Measurements from ENCODE around the gene CAMKMT.
A peak's percentile ranks its signal among the peaks of the same experiment; 100 is the strongest.

The CAMKMT gene

DNA sequence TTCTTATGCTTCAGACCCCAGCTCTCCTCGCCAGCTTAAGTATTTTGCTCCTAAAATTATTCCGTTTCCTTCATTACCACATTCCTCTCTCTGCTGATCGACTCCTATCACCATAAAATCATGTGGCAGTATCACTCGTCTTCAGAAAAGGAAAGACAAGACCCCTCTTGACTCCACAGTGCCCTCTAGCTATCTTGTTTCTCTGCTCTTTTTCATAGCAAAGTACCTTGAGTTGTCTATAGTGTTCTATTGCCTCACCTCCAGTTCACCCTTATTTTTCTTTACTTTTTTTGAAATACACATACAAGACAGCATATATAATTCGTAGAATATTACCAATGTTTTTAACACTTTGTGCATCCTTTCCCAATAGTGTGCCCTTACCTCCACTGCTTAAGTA lies 306.6 kb downstream of the CAMKMT start:
- no peak overlapping the region for H3K4me3 ChIP-seq (ENCODE audit: low read length)
- peak; percentile 9 for DNase-seq (ENCODE audit: low read depth, low spot score)

DNA sequence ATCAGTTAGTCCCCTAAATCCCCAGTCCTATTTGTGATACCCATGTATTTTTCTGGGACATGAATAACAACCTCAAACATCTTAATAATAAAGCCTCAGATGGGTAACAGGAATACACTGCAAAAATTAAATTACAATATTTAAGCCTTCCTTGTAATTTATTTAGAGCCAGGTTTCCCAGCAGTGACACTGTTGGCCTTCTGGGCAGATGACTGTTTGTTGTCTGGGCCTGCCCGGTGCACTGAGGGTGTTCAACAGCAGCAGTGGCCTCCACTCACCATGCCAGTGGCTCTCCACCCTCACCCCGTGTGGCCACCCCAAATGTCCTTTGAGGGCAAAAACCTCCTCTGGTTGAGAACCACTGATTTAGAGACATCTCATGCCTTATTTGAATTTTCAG lies 309.5 kb downstream of the CAMKMT start:
- DNase-seq (ENCODE audit: low read depth, low spot score), result no peak
- H3K4me3 ChIP-seq (ENCODE audit: low read length), result no peak overlapping the region

DNA sequence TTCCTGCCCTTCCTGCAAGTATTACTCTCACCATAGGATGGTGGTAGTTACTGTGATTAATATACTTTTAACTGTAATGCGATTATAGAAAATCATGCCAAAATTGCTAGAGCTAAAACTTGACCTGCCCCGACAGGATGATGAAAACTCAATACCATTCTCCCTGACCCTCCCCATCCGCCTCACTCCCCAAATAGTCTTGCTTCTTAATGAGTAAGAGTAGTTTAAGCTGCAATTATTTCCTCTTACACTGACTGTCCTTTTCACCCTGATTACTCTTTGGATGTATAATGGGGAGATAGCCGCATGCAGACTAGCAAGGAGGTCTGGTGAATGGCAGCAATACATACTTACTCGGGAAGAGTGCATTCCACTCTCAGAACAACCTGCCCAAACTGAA lies 310.2 kb downstream of the CAMKMT start:
- DNase-seq (ENCODE audit: low read depth, low spot score), result no peak
- no peak overlapping the region for H3K4me3 ChIP-seq (ENCODE audit: low read length)

DNA sequence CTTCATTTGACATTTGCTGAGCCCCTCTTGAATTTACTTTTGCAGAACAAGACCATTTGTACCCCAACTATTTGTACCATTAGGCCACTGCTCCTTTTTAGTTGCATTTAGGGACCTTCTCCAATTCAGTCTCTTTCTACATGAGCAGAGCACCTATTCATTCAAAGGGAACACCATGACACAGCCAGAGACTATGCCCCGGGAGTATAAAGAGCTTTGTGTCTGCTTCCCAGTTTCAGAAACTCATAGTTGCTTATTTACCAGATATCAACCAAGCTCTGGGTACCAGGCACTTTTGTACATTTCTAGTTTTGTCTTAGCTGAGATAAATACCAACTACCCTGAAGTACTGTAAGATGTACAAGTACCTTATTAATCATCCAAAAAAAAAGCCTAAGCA lies 310.7 kb downstream of the CAMKMT start:
- H3K4me3 ChIP-seq (ENCODE audit: low read length), result no peak overlapping the region
- no peak for DNase-seq (ENCODE audit: low read depth, low spot score)

DNA sequence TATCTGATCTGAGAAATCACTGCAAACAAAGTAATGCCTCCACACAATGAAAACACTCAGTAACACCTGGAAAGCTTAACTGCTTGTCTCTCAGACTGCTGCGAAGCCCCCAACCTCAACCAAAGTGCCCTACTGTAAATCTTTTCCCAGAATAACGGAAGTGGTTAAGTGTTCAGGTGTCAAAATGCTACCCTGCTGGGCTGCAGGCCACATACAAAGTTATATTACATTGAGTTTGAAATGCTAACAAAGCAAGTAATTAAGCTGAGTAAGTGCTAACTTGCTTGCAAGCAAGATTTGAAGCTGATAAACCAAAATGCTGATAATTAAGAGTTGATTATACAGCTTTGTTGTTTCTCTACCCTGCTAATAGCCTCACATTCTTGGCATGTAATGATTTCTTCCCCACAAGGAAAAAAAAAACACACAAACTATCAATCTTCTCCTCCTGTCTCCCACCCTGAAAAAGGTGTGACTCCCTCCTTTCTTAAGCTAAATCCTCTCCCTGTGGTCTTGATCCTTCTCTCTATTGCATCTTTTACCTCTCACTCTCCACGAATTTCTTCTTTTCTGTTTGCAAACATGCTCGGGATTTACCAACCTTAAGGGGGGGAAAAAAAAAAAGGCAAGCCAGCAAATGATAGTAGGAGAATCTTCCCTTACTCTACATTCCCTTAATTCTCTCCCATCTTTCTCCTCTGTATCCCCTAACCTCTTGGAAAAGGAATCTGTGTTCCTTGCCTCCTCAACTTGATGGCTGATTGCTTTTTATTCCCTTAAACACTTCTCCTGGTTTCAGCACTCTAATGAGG lies 312.9 kb downstream of the CAMKMT start:
- no peak overlapping the region for H3K4me3 ChIP-seq (ENCODE audit: low read length)
- peak; percentile 75 for DNase-seq (ENCODE audit: low read depth, low spot score)

DNA sequence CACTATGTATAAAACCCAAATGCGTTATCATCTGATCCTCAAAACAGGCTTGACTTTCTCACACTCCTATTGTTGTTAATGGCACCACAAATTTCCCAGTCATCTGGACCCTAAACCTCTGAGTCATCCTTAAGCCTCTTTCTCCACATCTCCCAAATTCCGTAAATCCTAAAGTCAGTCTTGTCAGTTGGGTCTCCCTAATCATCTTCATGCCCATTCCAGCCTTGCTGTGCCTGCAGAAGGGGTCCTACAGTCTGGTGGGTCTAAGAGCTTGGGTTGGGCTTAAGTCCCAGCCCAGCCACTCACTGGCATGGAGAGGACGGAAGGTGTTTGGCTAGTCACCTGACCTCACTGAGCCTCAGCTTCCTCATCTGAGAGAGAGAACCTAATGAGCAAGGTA lies 314.6 kb downstream of the CAMKMT start:
- DNase-seq (ENCODE audit: low read depth, low spot score), result no peak
- no peak overlapping the region for H3K4me3 ChIP-seq (ENCODE audit: low read length)

DNA sequence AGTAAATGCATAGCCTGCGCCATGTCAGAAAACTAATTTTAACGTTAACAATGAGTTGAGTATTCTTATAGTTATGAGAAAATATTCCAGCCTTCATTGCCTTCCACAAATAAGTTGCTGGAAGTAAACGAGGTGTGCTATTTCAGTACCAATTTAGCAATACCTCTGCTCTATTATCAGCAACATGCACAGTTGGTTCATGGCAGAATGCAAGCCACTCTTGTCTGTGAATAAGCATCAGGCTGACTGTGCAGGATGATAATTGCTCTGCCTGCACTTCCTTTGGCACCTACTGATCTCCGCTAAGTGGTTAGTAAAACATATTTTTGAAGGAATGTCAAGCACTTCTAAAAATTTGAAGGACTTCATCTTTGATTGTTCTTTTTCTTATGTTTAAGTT lies 317.8 kb downstream of the CAMKMT start:
- DNase-seq (ENCODE audit: low read depth, low spot score), result no peak
- H3K4me3 ChIP-seq (ENCODE audit: low read length), result no peak overlapping the region

DNA sequence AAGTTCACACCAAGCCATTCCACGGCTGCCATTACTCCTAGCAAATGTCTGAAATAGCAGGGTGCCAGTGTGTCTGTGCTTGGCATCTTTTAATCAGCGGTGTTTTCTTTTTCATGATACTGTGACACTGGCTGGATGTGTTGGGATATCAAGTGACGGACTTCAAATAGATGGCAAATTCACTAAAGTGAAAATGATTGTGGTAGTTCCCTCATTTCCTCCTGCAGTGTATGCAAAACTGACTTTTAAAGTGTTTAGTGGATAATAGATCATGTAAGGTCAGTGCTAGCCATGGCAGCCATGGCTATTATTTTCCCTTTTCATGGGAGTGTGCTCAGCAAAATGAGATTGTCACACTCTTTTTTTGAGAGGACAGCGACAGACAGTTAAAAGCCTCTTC lies 318.2 kb downstream of the CAMKMT start:
- H3K4me3 ChIP-seq (ENCODE audit: low read length), result no peak overlapping the region

DNA sequence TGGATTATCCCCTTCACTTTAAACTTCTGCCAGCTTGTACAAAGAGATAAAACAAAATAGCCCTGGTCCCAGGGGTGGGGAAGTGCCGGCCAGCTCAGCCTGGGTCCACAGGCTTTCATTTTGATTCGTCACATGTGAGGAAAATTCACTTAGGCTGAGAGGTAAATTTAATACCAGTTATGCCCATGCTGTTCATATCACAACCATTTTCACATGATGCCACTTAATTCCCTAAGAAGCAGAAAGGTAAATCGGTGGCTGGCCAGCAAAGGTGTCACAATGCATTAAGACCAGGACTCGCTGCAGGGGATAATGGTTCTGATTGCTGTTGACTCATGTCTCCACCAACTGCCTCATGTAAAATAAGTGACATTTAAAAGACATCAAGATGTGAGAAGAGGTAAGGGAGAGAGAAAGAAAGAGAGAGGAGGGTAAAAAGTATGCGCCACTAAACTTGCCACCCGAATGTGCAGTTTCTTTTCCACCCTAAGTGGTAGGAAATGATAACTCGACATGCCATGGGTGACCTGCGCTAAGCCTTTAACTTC lies 318.8 kb downstream of the CAMKMT start:
- H3K4me3 ChIP-seq (ENCODE audit: low read length), result no peak overlapping the region
- no peak for DNase-seq (ENCODE audit: low read depth, low spot score)

More for the DNA sequence above, 318.2 kb downstream of the CAMKMT start:
- no peak for DNase-seq (ENCODE audit: low read depth, low spot score)

DNA sequence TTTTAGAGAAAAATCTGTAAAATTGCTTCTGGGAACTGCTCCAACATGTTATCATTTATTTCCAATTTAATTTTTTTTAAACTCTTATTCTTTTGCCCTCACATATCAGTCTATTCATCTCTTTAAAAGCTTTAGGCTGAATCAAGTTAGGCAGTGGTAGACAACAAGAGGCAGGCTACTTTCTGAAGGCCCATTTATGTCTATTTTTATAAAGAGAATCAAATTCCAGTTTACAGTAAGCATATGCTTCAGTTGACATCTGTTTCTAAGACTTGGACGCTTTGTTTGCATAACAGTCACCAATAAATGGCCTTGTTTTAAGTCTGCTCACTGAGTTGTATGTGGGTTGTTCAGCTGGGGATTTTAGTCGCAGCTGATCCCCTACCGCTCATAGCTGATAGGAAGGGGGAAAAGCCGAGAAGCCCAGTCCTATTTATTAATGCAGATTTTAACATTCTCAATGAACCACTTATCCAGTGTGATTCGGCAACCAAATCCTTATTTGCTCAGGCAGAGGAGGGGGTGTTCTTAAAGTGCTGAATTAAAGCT lies 319.3 kb downstream of the CAMKMT start:
- H3K4me3 ChIP-seq (ENCODE audit: low read length), result no peak overlapping the region
- DNase-seq (ENCODE audit: low read depth, low spot score), result no peak

DNA sequence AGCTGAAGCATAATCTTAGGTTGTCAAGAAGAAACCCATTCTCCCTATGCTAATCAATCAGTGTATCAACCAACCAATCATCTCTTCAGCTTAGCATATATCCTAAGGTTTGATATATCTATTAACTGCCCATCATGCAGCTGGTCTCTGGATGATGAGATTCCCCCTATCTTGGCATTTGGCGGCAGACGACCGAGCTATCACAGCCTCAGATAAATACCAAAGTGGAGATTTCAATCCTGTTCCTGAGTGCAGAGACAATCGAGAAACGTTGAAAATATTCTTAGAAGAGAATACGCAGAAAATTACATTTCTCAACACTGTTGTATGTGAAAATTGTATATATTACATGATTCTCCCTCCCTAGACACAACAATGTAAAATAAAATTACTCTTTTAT lies 320.7 kb downstream of the CAMKMT start:
- no peak for DNase-seq (ENCODE audit: low read depth, low spot score)
- H3K4me3 ChIP-seq (ENCODE audit: low read length), result no peak overlapping the region

DNA sequence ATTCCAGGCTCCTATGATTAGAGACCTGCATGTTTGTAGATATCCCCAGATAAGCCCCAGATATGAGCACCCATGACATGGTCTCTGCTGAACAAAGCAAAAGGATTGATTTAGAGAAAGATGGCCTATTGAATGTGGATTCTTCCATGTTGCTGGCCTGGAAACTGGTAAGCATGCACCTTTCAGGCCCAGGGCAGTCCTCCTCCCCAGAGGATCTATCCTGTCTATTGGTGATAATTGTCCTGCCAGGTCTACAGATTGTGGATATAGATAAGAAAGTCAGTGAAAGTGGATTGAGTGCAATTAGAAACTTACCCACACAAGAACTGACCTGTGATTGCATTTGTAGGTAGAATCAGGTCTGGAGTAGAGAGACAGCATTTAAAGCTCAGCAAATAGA lies 322.8 kb downstream of the CAMKMT start:
- H3K4me3 ChIP-seq (ENCODE audit: low read length), result no peak overlapping the region
- no peak for DNase-seq (ENCODE audit: low read depth, low spot score)

DNA sequence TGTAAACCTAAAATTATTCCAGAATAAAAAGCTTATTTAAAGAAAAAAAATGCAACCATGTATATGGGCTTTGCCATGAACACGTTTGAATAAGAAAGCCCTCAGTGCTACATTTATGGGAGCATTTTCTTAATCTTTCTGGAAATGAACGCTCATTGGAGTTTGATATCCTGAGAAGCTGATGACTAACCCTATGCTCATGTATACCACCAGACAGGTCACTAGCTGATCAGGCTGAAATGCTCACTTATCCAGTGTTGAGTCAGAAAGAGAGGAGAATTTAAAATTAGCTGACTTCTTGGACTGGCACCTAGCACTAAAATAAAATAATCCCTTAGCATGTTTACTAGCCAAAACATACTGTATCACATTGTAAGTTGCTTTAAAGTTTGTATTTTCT lies 324.8 kb downstream of the CAMKMT start:
- DNase-seq (ENCODE audit: low read depth, low spot score), result no peak
- H3K4me3 ChIP-seq (ENCODE audit: low read length), result no peak overlapping the region

DNA sequence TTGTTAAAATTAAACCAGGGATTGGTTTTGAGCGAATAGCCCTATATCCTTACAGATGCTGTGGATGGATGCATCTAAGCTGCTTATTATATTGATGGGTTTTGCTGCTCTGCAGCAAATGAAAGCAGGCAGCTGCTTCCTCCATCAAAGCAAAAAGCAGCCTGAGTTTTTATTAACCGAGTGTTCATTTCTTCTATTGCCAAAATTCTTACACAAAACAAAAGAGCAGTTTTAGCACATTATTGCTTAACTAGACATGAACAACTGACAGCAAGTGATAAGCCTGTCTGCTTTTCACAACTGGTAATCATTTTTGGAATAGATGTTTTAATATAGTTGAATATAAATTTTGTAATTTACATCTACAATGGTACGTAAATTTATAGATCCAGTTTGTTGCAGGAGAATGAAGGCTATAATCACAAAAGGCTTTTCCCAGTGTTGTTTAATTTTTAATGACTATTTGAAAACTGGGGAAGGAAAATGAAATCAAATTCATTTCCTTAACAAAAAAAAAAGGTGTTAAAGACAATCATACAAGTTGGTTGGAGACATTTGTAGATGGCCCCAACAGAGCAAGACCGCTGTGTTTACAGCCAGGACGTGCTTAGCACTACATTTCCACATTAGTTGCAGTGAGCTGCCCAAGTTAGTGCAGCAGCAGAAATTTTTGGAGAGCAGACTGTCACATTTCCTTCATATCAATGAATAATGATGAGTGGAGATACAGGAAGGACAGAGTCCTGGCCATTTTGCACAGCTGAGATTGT lies 326.1 kb downstream of the CAMKMT start:
- no peak for DNase-seq (ENCODE audit: low read depth, low spot score)
- no peak overlapping the region for H3K4me3 ChIP-seq (ENCODE audit: low read length)

DNA sequence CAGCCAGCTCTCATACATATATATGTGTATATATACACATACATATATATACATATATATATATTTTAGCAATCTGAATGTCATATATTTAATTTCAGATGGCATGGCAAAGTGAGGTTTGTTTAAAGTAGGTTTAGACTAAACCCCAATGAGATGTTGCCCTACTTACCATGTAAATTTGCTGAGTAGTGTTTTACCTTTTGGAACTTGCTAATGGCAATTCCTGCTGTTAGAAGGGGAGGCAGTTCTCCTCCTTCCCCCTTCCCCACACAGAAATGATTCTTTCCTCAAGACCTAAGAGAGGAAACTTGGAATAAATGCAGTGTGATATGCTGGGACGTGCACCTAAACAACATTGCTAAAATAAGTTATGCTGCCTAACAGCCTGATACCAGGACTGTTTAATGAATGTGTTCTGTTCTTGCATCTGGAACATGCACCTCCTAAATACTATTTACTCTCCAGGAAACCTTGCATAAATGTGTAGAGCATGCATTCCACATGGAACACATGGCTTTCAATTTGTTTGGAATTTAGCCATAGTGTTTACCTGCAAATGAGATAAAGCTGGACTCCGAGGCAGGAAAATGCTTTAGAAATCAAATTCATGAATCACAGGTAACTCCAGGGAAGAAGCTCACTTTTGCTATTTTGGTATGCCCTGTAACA lies 326.8 kb downstream of the CAMKMT start:
- no peak for DNase-seq (ENCODE audit: low read depth, low spot score)
- no peak overlapping the region for H3K4me3 ChIP-seq (ENCODE audit: low read length)

DNA sequence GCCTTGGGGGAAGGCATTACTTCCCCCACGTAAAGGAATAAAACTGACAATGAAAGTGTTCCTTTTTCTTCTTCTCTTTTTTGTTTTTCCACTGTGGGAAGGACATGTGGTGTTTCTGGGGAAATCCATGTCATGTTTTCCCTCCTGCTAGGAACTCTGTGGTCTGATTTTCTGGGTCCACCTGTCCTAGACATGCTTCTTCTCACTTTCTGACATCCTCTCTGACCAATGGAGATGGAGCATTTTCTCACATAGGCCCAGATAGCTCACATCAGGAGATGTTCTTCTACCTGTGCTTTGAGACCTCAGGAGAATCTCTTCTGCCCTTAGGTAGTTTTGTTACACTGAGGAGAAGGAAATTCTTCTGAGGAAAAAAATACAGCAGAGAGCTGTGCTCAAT lies 327.8 kb downstream of the CAMKMT start:
- H3K4me3 ChIP-seq (ENCODE audit: low read length), result no peak overlapping the region
- no peak for DNase-seq (ENCODE audit: low read depth, low spot score)

DNA sequence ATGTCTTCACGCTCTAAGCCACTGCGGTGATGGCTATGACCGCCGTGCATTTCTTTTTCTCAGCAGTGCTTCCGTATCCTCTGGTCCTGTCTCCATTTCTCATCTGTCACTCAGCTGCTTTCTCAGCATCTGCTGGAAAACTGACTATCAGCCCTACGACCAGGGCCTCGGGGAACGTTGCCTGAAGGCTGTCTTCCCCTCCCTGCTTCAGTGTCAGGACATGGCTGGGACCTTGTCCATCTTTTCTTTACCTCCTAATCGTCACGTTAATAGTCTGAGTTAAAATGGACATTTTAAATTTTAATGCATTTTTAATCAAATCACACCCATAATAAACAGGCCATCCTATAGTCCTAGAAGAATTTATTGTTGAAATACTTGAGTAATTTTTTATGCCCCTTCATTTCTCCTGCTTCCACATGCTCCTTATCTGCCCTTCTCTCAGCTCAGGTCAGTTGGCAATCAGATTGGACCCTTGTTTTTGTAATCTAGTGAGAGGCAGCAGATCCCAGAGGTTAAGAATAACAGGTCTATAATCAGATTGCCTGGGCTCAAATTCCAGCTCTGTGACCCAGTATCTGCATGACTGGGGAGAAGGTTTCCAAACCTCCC lies 329.5 kb downstream of the CAMKMT start:
- H3K4me3 ChIP-seq (ENCODE audit: low read length), result no peak overlapping the region
- no peak for DNase-seq (ENCODE audit: low read depth, low spot score)

DNA sequence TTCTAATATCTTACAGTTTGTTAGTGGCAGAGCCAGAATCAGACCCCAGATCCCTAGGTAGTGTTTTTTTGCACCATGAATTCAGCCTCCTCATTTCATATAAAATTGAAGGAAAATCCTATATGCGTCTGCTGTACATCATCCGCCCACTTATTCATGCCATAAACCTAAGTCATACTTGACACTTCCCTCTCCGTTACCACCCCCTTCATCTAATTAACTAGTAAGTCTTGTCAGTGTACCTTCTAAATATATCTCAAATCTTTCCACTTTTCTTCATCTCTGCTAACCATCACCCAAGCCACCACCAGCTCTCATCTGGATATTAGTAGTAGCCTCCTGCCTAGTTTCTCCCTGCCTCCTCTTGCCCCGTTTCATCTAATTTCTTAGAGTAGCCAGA lies 331.1 kb downstream of the CAMKMT start:
- DNase-seq (ENCODE audit: low read depth, low spot score), result no peak

DNA sequence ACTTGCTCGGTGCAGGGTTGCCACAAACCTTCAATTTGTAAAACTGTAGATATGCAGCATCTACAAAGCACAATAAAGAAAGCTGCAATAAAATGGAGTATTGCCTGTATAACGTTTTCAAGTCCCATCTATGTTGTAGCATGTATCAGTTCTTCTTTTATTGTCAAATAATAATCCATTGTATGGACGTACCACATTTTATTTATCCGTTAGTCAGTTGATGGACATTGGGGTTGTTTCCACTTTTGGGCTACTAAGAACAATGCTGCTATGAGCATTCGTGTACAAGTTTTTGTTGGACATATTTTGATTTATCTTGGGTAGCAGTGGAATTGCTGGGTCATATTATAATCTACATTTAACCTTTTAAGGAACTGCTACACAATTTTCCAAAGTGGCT lies 339.1 kb downstream of the CAMKMT start:
- no peak for DNase-seq (ENCODE audit: low read depth, low spot score)
- H3K4me3 ChIP-seq (ENCODE audit: low read length), result no peak overlapping the region

More for the DNA sequence above, 331.1 kb downstream of the CAMKMT start:
- no peak overlapping the region for H3K4me3 ChIP-seq (ENCODE audit: low read length)

Measured in Jurkat, Clone E6-1 (cell line).